HepG2 (cell line): Measurements from ENCODE around the gene BMP8A. TPM values are rescaled to one million over a fixed set of nuclear protein-coding genes. Genes with fewer than 3 reads are reported as not detected.
A peak's percentile ranks its signal among the peaks of the same experiment; 100 is the strongest.

ENCODE experiments used
- ARNT ChIP-seq: fragments of 450-650 bp; IDR thresholded peaks from 2 replicates; pipeline ENCODE4 v1.6.1; 2017
- ERF ChIP-seq: IDR thresholded peaks from 2 replicates; pipeline ENCODE4 v1.6.1; 2018; ENCODE audit warnings: missing biosample characterization, missing genetic modification reagents
- KDM2A ChIP-seq: sonication (generic); formaldehyde crosslinking; IDR thresholded peaks from 2 replicates; pipeline ENCODE4 v1.4.0; 2020; ENCODE audit warnings: low read depth, missing genetic modification reagents, borderline replicate concordance
- MBNL3 ChIP-seq: fragments of 250-450 bp; sonication (Bioruptor Pico); conservative IDR thresholded peaks from 2 replicates; pipeline ENCODE4 v1.8.0; 2022; ENCODE audit warnings: mild to moderate bottlenecking, inconsistent platforms
- MTA1 ChIP-seq: sonication (generic); formaldehyde crosslinking; IDR thresholded peaks from 2 replicates; pipeline ENCODE4 v1.4.0; 2020; ENCODE audit warnings: missing genetic modification reagents, mild to moderate bottlenecking, borderline replicate concordance
- NBN ChIP-seq: fragments of 450-650 bp; conservative IDR thresholded peaks from 2 replicates; pipeline ENCODE4 v1.6.1; 2017
- POLR2AphosphoS5 ChIP-seq: IDR thresholded peaks from 2 replicates; pipeline ENCODE4 v1.6.1; 2012; ENCODE audit warnings: low read depth, low read length
- RBFOX2 ChIP-seq: fragments of 200-400 bp; formaldehyde crosslinking; IDR thresholded peaks from 2 replicates; pipeline ENCODE4 v1.6.1; 2017; ENCODE audit warnings: low read depth, mild to moderate bottlenecking, low read length
- SCMH1 ChIP-seq: sonication (generic); formaldehyde crosslinking; IDR thresholded peaks from 2 replicates; pipeline ENCODE4 v1.9.0; 2021; ENCODE audit warnings: missing genetic modification reagents, mild to moderate bottlenecking, borderline replicate concordance
- SMAD1 ChIP-seq: sonication (generic); formaldehyde crosslinking; IDR thresholded peaks from 2 replicates; pipeline ENCODE4 v1.4.0; 2020; ENCODE audit warnings: missing genetic modification reagents, low read depth, mild to moderate bottlenecking, borderline replicate concordance
- TCF7L2 ChIP-seq: IDR thresholded peaks from 2 replicates; pipeline ENCODE4 v1.6.1; 2011; ENCODE audit warnings: mild to moderate bottlenecking, low read depth, low read length, moderate library complexity
- U2AF1 ChIP-seq: fragments of 200-400 bp; formaldehyde crosslinking; optimal IDR thresholded peaks from 2 replicates; pipeline ENCODE3; 2017; ENCODE audit warnings: mild to moderate bottlenecking, low read depth, low read length
- ZKSCAN1 ChIP-seq: fragments of 150-350 bp; IDR thresholded peaks from 2 replicates; pipeline ENCODE4 v1.6.1; 2014; ENCODE audit warnings: low read length
- ZMYM4 ChIP-seq: sonication (generic); formaldehyde crosslinking; IDR thresholded peaks from 2 replicates; pipeline ENCODE4 v1.8.1; 2023; ENCODE audit warnings: mild to moderate bottlenecking, missing genetic modification reagents
- ZNF34 ChIP-seq: sonication (generic); formaldehyde crosslinking; IDR thresholded peaks from 2 replicates; pipeline ENCODE4 v1.4.0; 2020; ENCODE audit warnings: mild to moderate bottlenecking, missing genetic modification reagents, borderline replicate concordance
- ZNF543 ChIP-seq: sonication (generic); formaldehyde crosslinking; IDR thresholded peaks from 2 replicates; pipeline ENCODE4 v1.4.0; 2020; ENCODE audit warnings: mild to moderate bottlenecking, missing genetic modification reagents
- ZNF558 ChIP-seq: sonication (generic); formaldehyde crosslinking; IDR thresholded peaks from 2 replicates; pipeline ENCODE4 v1.9.0; 2022; ENCODE audit warnings: mild to moderate bottlenecking, missing genetic modification reagents, borderline replicate concordance
- ZNF567 ChIP-seq: sonication (generic); formaldehyde crosslinking; IDR thresholded peaks from 2 replicates; pipeline ENCODE4 v1.8.1; 2023; ENCODE audit warnings: mild to moderate bottlenecking, missing genetic modification reagents, borderline replicate concordance
- ZNF720 ChIP-seq: sonication (generic); formaldehyde crosslinking; IDR thresholded peaks from 2 replicates; pipeline ENCODE4 v1.4.0; 2020; ENCODE audit warnings: missing genetic modification reagents
- ZNF776 ChIP-seq: sonication (generic); formaldehyde crosslinking; IDR thresholded peaks from 2 replicates; pipeline ENCODE4 v1.4.0; 2020; ENCODE audit warnings: mild to moderate bottlenecking, missing genetic modification reagents
- polyA plus RNA-seq, 8 experiments: library from polyadenylated mRNA; depleted of rRNA in 3 of 8; stranded (reverse) in 7 of 8; unstranded in 1 of 8; fragments of >200 nt; fragmentation: Illumina TruSeq in 4 of 8; extraction: Trizol in 4 of 8; gene quantifications; 2 replicates each; pipeline versions ENCODE4 v1.2.1 to v1.2.3, GENCODE V29; 2011 to 2016; ENCODE audit warnings: low read depth in 4 of 8, missing spikeins in 1 of 8, mixed read lengths in 1 of 8; ENCODE audit not compliant: insufficient read depth in 1 of 8
- total RNA-seq, 5 experiments: library from RNA; depleted of rRNA; stranded (reverse); fragments of >200 nt; fragmentation: Illumina TruSeq; extraction: Trizol; gene quantifications; 2 replicates each; pipeline ENCODE4 v1.2.3, GENCODE V29; 2016; ENCODE audit warnings: low read depth in 1 of 5
- TF ChIP-seq, protein P1 (sequence below): sonication (generic); formaldehyde crosslinking; IDR thresholded peaks from 2 replicates; pipeline ENCODE4 v1.5.0; 2020; ENCODE audit warnings: mild to moderate bottlenecking, missing genetic modification reagents
- TF ChIP-seq, protein P2 (sequence below): sonication (generic); formaldehyde crosslinking; IDR thresholded peaks from 2 replicates; pipeline ENCODE4 v1.4.0; 2020; ENCODE audit warnings: missing genetic modification reagents
- TF ChIP-seq, protein P3 (sequence below): sonication (generic); formaldehyde crosslinking; IDR thresholded peaks from 2 replicates; pipeline ENCODE4 v1.5.0; 2020; ENCODE audit warnings: mild to moderate bottlenecking, missing genetic modification reagents, borderline replicate concordance
- TF ChIP-seq, protein P4 (sequence below): IDR thresholded peaks from 2 replicates; pipeline ENCODE4 v1.6.1; 2012; ENCODE audit warnings: inconsistent platforms

BMP8A gene
- total and polyA plus RNA-seq, 2 of the 13 experiments (the other 11 are each of a cell fraction or from before 2014, with no cell fraction given), result 0.05 TPM; not detected in 1

DNA sequence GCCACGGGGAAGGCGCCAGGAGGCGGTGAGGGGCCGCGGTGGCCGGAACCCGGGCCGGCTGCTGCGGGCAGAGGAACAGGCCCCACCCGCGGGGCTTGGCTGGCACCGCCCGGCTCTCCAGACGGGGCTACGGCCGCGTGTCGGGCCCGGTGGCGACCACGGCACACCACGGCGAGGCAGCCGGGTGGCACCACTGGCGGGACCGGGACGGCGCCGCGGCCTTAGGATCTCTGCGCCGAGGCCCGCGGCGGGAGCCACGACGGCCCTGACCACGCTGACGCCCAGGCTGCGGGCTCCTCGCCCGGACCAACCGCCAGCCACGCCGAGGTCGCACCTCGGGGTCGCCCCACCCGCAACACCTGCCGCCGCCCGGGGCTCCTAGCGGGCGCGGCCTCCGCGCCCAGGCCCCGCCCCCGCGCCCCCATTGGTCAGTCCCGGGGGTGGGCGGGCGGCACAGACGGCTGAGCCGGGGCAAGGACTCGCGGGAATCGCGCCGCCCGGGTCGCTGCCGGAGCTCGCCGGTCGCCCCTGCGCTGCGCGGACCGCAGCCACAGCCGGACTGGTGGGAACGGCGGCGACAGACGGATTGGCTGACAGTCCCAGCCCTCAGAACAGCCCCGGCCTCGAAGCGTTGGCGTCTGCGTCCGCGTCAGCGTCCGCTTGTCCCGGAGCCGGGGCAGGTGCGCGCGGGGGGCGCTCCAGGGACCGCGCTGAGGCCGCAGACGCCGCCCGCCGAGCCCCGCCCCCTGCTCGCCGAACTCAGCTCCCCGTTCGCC, at the start of gene BMP8A (continued):
- TF ChIP-seq, protein P1, sequence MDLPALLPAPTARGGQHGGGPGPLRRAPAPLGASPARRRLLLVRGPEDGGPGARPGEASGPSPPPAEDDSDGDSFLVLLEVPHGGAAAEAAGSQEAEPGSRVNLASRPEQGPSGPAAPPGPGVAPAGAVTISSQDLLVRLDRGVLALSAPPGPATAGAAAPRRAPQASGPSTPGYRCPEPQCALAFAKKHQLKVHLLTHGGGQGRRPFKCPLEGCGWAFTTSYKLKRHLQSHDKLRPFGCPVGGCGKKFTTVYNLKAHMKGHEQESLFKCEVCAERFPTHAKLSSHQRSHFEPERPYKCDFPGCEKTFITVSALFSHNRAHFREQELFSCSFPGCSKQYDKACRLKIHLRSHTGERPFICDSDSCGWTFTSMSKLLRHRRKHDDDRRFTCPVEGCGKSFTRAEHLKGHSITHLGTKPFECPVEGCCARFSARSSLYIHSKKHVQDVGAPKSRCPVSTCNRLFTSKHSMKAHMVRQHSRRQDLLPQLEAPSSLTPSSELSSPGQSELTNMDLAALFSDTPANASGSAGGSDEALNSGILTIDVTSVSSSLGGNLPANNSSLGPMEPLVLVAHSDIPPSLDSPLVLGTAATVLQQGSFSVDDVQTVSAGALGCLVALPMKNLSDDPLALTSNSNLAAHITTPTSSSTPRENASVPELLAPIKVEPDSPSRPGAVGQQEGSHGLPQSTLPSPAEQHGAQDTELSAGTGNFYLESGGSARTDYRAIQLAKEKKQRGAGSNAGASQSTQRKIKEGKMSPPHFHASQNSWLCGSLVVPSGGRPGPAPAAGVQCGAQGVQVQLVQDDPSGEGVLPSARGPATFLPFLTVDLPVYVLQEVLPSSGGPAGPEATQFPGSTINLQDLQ (CRISPR knock-in tag), result peak; percentile 36; the same call in 1 of the 2 replicates
- no peak for TF ChIP-seq SCMH1 (CRISPR knock-in tag)
- peak; percentile 64; the same call in 1 of the 2 replicates for TF ChIP-seq ZNF558 (CRISPR knock-in tag)
- no peak for TF ChIP-seq ZNF567 (CRISPR knock-in tag)
- no peak for TF ChIP-seq ZMYM4 (CRISPR knock-in tag)
- TF ChIP-seq ZNF543 (CRISPR knock-in tag), result no peak
- no peak for TF ChIP-seq ZNF34 (CRISPR knock-in tag)
- no peak for TF ChIP-seq ARNT
- no peak for TF ChIP-seq U2AF1
- no peak for TF ChIP-seq RBFOX2
- TF ChIP-seq TCF7L2, result no peak
- no peak for TF ChIP-seq MBNL3 (CRISPR knock-in tag)
- no peak for TF ChIP-seq ZNF720 (CRISPR knock-in tag)
- TF ChIP-seq, protein P2, sequence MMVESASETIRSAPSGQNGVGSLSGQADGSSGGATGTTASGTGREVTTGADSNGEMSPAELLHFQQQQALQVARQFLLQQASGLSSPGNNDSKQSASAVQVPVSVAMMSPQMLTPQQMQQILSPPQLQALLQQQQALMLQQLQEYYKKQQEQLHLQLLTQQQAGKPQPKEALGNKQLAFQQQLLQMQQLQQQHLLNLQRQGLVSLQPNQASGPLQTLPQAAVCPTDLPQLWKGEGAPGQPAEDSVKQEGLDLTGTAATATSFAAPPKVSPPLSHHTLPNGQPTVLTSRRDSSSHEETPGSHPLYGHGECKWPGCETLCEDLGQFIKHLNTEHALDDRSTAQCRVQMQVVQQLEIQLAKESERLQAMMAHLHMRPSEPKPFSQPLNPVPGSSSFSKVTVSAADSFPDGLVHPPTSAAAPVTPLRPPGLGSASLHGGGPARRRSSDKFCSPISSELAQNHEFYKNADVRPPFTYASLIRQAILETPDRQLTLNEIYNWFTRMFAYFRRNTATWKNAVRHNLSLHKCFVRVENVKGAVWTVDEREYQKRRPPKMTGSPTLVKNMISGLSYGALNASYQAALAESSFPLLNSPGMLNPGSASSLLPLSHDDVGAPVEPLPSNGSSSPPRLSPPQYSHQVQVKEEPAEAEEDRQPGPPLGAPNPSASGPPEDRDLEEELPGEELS (CRISPR knock-in tag), result no peak
- TF ChIP-seq SMAD1 (CRISPR knock-in tag), result no peak
- no peak; the same call in 1 of the 2 replicates for TF ChIP-seq KDM2A
- TF ChIP-seq NBN, result no peak
- no peak for TF ChIP-seq ZKSCAN1
- TF ChIP-seq, protein P3, sequence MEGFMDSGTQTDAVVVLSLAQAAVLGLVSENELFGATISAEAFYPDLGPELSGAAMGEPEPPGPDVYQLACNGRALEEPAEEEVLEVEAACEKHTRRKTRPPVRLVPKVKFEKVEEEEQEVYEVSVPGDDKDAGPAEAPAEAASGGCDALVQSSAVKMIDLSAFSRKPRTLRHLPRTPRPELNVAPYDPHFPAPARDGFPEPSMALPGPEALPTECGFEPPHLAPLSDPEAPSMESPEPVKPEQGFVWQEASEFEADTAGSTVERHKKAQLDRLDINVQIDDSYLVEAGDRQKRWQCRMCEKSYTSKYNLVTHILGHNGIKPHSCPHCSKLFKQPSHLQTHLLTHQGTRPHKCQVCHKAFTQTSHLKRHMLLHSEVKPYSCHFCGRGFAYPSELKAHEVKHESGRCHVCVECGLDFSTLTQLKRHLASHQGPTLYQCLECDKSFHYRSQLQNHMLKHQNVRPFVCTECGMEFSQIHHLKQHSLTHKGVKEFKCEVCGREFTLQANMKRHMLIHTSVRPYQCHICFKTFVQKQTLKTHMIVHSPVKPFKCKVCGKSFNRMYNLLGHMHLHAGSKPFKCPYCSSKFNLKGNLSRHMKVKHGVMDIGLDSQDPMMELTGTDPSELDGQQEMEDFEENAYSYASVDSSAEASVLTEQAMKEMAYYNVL (CRISPR knock-in tag), result no peak
- TF ChIP-seq POLR2AphosphoS5, result no peak
- peak; percentile 69; the same call in 1 of the 2 replicates for TF ChIP-seq ZNF776 (CRISPR knock-in tag)
- TF ChIP-seq MTA1 (CRISPR knock-in tag), result 0 out of 2 replicates have a peak, but pooled peaks have one; percentile 29
- TF ChIP-seq ERF (CRISPR knock-in tag), result no peak
- TF ChIP-seq, protein P4, sequence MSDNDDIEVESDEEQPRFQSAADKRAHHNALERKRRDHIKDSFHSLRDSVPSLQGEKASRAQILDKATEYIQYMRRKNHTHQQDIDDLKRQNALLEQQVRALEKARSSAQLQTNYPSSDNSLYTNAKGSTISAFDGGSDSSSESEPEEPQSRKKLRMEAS, result peak; percentile 58; the same call in 1 of the 2 replicates
